Smooth muscle cell of the umbilical artery (primary cell): Measurements from ENCODE around the gene BMP6. TPM values are rescaled to one million over a fixed set of nuclear protein-coding genes. Genes with fewer than 3 reads are reported as not detected.

Experiments used
- total RNA-seq: library from RNA; depleted of rRNA; stranded (reverse); fragments of >200 nt; gene quantifications from 2 replicates; pipeline ENCODE4 v1.2.3, GENCODE V29; 2014

The BMP6 gene
- total RNA-seq: 2.1 and 69.2 TPM in 2 replicates

GRCh38 chr6:7725849-7726415, at the start of gene BMP6:
BMP6 (plus strand) TSS chr6:7726099; CDS start chr6:7726956, 857 bp downstream.

GRCh38 chr6:7910654-7911344, 184.9 kb downstream of the BMP6 start, which contains the start of gene TXNDC5:
TXNDC5 (minus strand) TSS chr6:7910788; CDS start chr6:7910776, 12 bp downstream.

Other genes starting within 250 kb of the BMP6 start
- 9.2 and 25.1 TPM in 2 replicates for gene DSP, start 184.4 kb upstream of the BMP6 start, total RNA-seq
- gene SNRNP48, start 135.9 kb upstream of the BMP6 start, total RNA-seq: 16.6 and 16.8 TPM in 2 replicates
- 1,030 and 2,073 TPM in 2 replicates for gene TXNDC5, start 184.7 kb downstream of the BMP6 start, total RNA-seq